ENCODE data around the gene UBE2E2. TPM values are rescaled to one million over a fixed set of nuclear protein-coding genes. Genes with fewer than 3 reads are reported as not detected.

The UBE2E2 gene
- total RNA-seq, 1 experiment from 2014 or later: 38.6 TPM

DNA sequence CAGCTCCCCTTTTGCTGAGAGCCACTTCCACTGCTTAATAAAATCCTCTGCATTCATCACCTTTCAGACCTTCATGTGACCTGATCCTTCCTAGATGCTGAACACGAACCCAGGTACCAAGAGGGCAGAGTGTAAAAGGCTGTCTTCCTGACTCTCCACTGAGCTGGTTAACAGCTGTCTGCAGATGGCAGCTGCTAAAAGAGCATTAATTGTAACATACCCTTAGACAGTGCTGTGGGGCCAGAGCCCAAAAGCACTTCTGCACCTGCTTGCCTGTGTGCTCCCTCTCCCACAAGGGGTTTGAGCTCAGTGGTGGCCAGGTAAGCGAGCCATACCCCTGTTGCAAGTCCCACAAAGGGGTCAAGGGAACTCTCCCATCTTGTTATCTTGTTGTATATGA, 187.3 kb downstream of the UBE2E2 start:
- Histone ChIP-seq H3K23me2 (ENCODE audit: insufficient read length, low read depth, low read length, poor library complexity, severe bottlenecking) (no peaks in the 10 kb centered on the region), H3K18ac (ENCODE audit: insufficient read length, low read depth, low read length) (no peak overlapping the region), H2BK15ac (ENCODE audit: low read depth, low read length) (no peak overlapping the region), H3T11ph (ENCODE audit: low read length) (no peak overlapping the region), H3K79me1 (ENCODE audit: insufficient read depth, low read depth, low read length, poor library complexity, severe bottlenecking) (no peaks in the 10 kb centered on the region), H3K56ac (ENCODE audit: insufficient read length, low read depth, low read length) (no peak overlapping the region), H2BK20ac (ENCODE audit: low read depth, low read length, poor library complexity, severe bottlenecking) (no peak overlapping the region), H3K79me2 (ENCODE audit: insufficient read depth, low read length) (no peaks in the 10 kb centered on the region), H3K4me2 (ENCODE audit: insufficient read depth, insufficient read length, low read length) (no peak overlapping the region), H3K4me1 (ENCODE audit: insufficient read depth, low read length) (peaks cover 4% of the 10 kb centered on the region), H2BK5ac (ENCODE audit: insufficient read length, low read length) (no peak overlapping the region), H3K27me3 (ENCODE audit: insufficient read depth, low read length) (no peaks in the 10 kb centered on the region), H3K23ac (ENCODE audit: insufficient read length, low read depth, low read length) (no peak overlapping the region), H2BK12ac (ENCODE audit: insufficient read length, low read depth, low read length) (no peak overlapping the region), H2AK5ac (ENCODE audit: insufficient read length, low read length) (no peak overlapping the region), H3K27ac (ENCODE audit: insufficient read length, low read depth, low read length) (no peak overlapping the region), H2BK120ac (ENCODE audit: low read depth, low read length, poor library complexity, severe bottlenecking) (no peak overlapping the region), H3K4ac (ENCODE audit: low read depth, low read length) (no peak overlapping the region), H4K20me1 (ENCODE audit: control insufficient read depth, insufficient read depth, insufficient read length) (no peaks in the 10 kb centered on the region), H4K91ac (ENCODE audit: insufficient read length, low read depth, low read length) (no peak overlapping the region), H4K8ac (replicated peaks; ENCODE audit: insufficient read length, low read depth, low read length) (no peak overlapping the region), H2AFZ (ENCODE audit: low read length) (no peak overlapping the region), H4K5ac (ENCODE audit: insufficient read length, low read depth, low read length) (no peak overlapping the region), H3K9me3 (ENCODE audit: control insufficient read depth, low read depth, low read length) (no peaks in the 10 kb centered on the region), H3K9ac (ENCODE audit: extremely low read depth, insufficient read length, low read length) (no peak overlapping the region), H3K14ac (ENCODE audit: insufficient read depth, low read length) (no peak overlapping the region)
- H3K36me3 Mint-ChIP-seq (ENCODE audit: insufficient read depth in 1 of 3, low read depth in 3 of 3): peaks cover 0 to 11% (median 4%) of the 10 kb centered on the region in 3 experiments; a peak in 2 of 7 replicates
- no peaks in the 10 kb centered on the region; the same call in 1 of the 2 replicates for H3K27me3 Mint-ChIP-seq (ENCODE audit: low read depth)
- H3K27ac Mint-ChIP-seq: peak overlapping the region; percentile 1 to 50 (median 16); a peak in 2 of 7 replicates
- no peak overlapping the region for H3K4me3 Mint-ChIP-seq
- peaks cover 40 to 46% of the 10 kb centered on the region in 2 experiments for H3K4me1 Mint-ChIP-seq
- no peaks in the 10 kb centered on the region for H3K9me3 Mint-ChIP-seq
- no peak for DNase-seq
- no CpG with 5 or more reads among the region's 2 CpGs for WGBS (ENCODE audit: extremely low coverage, insufficient read length, low lambda C conversion rate)
- TF ChIP-seq, protein P1, sequence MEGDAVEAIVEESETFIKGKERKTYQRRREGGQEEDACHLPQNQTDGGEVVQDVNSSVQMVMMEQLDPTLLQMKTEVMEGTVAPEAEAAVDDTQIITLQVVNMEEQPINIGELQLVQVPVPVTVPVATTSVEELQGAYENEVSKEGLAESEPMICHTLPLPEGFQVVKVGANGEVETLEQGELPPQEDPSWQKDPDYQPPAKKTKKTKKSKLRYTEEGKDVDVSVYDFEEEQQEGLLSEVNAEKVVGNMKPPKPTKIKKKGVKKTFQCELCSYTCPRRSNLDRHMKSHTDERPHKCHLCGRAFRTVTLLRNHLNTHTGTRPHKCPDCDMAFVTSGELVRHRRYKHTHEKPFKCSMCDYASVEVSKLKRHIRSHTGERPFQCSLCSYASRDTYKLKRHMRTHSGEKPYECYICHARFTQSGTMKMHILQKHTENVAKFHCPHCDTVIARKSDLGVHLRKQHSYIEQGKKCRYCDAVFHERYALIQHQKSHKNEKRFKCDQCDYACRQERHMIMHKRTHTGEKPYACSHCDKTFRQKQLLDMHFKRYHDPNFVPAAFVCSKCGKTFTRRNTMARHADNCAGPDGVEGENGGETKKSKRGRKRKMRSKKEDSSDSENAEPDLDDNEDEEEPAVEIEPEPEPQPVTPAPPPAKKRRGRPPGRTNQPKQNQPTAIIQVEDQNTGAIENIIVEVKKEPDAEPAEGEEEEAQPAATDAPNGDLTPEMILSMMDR (conservative IDR thresholded peaks at IDR 0.05): no peak

Measured in H9 (cell line).